Measurements from ENCODE around the gene RSF1. TPM values are rescaled to one million over a fixed set of nuclear protein-coding genes. Genes with fewer than 3 reads are reported as not detected.

The RSF1 gene, protein sequence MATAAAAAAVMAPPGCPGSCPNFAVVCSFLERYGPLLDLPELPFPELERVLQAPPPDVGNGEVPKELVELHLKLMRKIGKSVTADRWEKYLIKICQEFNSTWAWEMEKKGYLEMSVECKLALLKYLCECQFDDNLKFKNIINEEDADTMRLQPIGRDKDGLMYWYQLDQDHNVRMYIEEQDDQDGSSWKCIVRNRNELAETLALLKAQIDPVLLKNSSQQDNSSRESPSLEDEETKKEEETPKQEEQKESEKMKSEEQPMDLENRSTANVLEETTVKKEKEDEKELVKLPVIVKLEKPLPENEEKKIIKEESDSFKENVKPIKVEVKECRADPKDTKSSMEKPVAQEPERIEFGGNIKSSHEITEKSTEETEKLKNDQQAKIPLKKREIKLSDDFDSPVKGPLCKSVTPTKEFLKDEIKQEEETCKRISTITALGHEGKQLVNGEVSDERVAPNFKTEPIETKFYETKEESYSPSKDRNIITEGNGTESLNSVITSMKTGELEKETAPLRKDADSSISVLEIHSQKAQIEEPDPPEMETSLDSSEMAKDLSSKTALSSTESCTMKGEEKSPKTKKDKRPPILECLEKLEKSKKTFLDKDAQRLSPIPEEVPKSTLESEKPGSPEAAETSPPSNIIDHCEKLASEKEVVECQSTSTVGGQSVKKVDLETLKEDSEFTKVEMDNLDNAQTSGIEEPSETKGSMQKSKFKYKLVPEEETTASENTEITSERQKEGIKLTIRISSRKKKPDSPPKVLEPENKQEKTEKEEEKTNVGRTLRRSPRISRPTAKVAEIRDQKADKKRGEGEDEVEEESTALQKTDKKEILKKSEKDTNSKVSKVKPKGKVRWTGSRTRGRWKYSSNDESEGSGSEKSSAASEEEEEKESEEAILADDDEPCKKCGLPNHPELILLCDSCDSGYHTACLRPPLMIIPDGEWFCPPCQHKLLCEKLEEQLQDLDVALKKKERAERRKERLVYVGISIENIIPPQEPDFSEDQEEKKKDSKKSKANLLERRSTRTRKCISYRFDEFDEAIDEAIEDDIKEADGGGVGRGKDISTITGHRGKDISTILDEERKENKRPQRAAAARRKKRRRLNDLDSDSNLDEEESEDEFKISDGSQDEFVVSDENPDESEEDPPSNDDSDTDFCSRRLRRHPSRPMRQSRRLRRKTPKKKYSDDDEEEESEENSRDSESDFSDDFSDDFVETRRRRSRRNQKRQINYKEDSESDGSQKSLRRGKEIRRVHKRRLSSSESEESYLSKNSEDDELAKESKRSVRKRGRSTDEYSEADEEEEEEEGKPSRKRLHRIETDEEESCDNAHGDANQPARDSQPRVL (N-terminal part only)
- total RNA-seq = 13.5 and 17.0 TPM in 2 replicates

DNA sequence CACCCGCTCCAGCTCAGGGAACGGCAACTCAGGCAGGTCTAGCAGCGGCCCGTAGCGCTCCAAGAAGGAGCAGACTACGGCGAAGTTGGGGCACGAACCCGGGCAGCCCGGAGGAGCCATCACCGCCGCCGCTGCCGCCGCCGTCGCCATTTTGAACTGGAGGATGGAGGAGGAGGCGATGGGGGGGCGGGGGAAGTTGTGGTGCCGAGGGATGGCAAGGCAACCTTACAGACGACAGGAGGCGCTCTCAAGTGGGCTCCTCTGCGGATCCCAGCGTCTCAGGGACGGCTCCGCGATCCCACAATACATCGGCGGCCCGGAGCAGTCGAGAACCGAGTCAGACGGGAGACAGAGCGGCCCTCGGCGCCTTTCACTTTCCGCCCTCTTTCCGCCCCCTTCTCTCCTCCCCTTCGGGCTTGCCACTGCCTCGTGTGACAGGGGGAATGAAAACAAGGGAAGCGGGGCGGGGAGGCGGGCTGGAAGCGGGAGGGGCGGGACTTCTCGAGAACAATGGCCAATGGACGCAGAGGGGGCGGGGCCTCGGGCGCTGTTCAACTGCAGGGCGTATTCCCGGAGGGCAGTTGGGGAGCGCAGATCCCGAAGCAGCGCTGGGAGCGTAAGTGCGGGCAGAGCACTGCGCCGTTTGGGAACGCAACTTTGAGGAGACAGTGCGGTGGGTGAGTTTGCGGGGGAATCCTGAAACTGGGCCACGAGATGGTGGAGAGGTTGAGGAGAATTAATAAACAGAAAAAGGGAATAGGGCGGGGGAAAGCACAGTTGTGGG is at the start of gene RSF1, which contains the start of gene AAMDC:
Gene RSF1 (minus strand): TSS at position 158 of the 784 bp plus-strand sequence. CDS start 8 bp downstream, at position 150.
Gene AAMDC (plus strand): TSS at position 580 of the 784 bp plus-strand sequence. CDS start 21,353 bp downstream, outside the sequence.

DNA sequence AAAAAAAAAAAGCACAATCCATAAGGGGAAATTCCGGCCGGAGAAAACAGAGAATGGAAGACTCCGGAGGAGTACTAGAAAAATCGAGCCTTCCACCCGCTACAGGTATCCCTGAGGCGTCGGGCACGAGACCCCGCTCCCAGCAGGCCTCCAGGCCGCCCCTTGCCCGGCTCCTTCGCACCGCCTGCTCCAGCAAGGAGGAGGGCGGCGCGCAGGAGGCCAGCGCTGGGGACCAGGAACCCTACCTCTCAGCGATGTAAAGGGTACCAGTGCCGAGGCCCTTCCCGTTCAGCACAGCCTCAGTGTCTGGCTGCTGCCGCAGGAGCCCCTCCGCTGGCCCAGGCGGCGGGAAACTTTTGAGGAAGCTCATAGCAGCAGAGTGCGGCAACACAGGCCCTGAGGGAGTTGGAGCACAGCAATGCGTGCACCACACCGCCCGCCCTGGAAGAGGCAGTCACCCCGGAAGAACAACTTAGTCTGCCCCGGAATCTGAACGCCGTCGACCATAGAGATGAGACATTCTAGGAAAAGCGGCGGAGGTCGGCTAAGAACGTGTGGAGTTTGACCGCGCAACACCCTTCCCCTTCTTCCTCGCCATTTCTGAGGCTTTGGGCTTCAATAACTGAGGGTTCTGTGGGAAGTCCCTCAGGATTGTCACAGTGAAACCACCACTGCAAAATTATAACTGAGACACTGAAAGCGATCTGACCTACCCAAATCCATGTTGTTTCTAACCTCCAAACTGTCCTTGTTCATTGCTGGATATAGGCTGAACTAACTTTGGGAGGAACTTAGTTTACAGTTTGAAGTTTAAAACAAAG is 183.0 kb downstream of the RSF1 start, which contains the start of gene CLNS1A:
Gene CLNS1A (minus strand): TSS at position 450 of the 821 bp plus-strand sequence. CDS start 80 bp downstream, at position 370.

Other genes starting within 250 kb of the RSF1 start
- gene AQP11, start 230.8 kb downstream of the RSF1 start, total RNA-seq = 0.59 and 0.84 TPM in 2 replicates
- 81.4 and 92.2 TPM in 2 replicates for gene CLNS1A, start 182.9 kb downstream of the RSF1 start, total RNA-seq
- gene AAMDC, start 422 bp upstream of the RSF1 start, total RNA-seq = 25.6 and 34.5 TPM in 2 replicates
- 20.8 and 22.0 TPM in 2 replicates for gene INTS4, start 173.9 kb upstream of the RSF1 start, total RNA-seq
- 5.9 and 6.9 TPM in 2 replicates for gene KCTD14, start 202.6 kb upstream of the RSF1 start, total RNA-seq
- gene THRSP, start 243.1 kb upstream of the RSF1 start, total RNA-seq = not detected in 2 replicates